ENCODE data around the gene PIF1. TPM values are rescaled to one million over a fixed set of nuclear protein-coding genes. Genes with fewer than 3 reads are reported as not detected.
"Not testable (repeated sequence)": the region's sequence is repeated elsewhere in the genome, so short reads cannot be mapped to it uniquely, and the experiment has no call there.

The PIF1 gene
- total RNA-seq, 5 donors from 2014 or later (not counting 1 experiment from before 2014, with no cell fraction given), result 0.88 to 4.1 (median 1.1) TPM

DNA sequence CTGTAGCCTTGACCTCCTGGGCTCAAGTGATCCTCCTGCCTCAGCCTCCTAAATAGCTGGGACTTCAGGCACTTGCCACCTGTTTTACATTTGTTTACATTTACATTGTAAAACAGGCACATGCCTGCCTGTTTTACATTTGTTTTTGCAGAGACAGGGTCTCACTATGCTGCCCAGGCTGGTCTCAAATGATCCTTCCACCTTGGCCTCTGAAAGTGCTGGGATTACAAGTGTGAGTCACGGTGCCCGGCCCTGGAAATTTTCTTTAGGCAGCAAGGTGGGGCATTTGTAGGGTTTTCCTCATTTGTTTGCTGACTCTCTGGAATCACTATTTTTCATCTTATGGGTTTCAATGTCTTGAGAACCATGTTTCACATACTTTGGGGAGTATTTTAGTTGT lies 25.0 kb downstream of the PIF1 start:
- ChIA-PET CTCF (interaction anchor here in 1 of 2 donors (0.6 kb wide), 1 partner anchor 972 kb away, joined by 3 read pairs; no protein-coding TSS in a partner anchor), POLR2A (interaction anchor here (0.6 to 0.7 kb wide), 3 partner anchors 169 to 596 kb away, joined by 3 to 5 read pairs (median 3); no protein-coding TSS in a partner anchor)
- no peaks in the 10 kb centered on the region for H3K27me3 Mint-ChIP-seq
- H3K9me3 Mint-ChIP-seq, result no peaks in the 10 kb centered on the region
- H3K4me3 Mint-ChIP-seq, result no peak overlapping the region
- peaks cover 0 to 2% (median 0%) of the 10 kb centered on the region in 3 donors for H3K4me1 Mint-ChIP-seq
- WGBS (ENCODE audit: insufficient coverage), result no CpG with 5 or more reads among the region's 2 CpGs
- H3K36me3 Mint-ChIP-seq, result no peaks in the 10 kb centered on the region
- DNase-seq (no peak), ATAC-seq (replicated peaks in 1 of 4) (no peak)
- Histone ChIP-seq H3K4me1 (ENCODE audit: control insufficient read depth in 1 of 2, extremely low read depth in 1 of 2, insufficient read depth in 2 of 2, low read length in 2 of 2) (peaks cover 0 to 3% of the 10 kb centered on the region in 2 experiments), H3K27ac (ENCODE audit: low read length) (no peak overlapping the region), H3K9me3 (no peaks in the 10 kb centered on the region), H3K27me3 (replicated peaks in 1 of 2; ENCODE audit: control insufficient read depth in 2 of 2, extremely low read depth in 1 of 2, insufficient read depth in 2 of 2, low read length in 1 of 2) (no peaks in the 10 kb centered on the region), H3K36me3 (ENCODE audit: control insufficient read depth in 2 of 2, extremely low read depth in 1 of 2, insufficient read depth in 1 of 2, low read length in 1 of 2) (no peaks in the 10 kb centered on the region), H3K4me3 (ENCODE audit: control insufficient read depth in 1 of 2, extremely low read depth in 1 of 2, low read length in 1 of 2) (no peak overlapping the region)
- no peak overlapping the region for H3K27ac Mint-ChIP-seq

DNA sequence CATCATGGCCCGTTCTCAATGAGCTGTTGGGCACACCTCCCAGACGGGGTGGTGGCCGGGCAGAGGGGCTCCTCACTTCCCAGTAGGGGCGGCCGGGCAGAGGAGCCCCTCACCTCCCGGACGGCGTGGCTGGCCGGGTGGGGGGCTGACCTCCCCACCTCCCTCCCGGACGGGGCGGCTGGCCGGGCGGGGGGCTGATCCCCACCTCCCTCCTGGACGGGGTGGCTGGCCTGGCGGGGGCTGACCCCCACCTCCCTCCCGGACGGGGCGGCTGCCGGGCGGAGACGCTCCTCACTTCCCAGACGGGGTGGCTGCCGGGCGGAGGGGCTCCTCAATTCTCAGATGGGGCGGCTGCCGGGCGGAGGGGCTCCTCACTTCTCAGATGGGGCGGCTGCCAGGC lies 26.5 kb downstream of the PIF1 start:
- H3K27ac ChIP-seq (ENCODE audit: low read length); H3K36me3 ChIP-seq (ENCODE audit: control insufficient read depth in 2 of 2, extremely low read depth in 1 of 2, insufficient read depth in 1 of 2, low read length in 1 of 2); H3K27me3 Mint-ChIP-seq; ATAC-seq (replicated peaks in 1 of 4); H3K27me3 ChIP-seq (replicated peaks in 1 of 2; ENCODE audit: control insufficient read depth in 2 of 2, extremely low read depth in 1 of 2, insufficient read depth in 2 of 2, low read length in 1 of 2); H3K4me1 ChIP-seq (ENCODE audit: control insufficient read depth in 1 of 2, extremely low read depth in 1 of 2, insufficient read depth in 2 of 2, low read length in 2 of 2); CTCF ChIA-PET; H3K4me1 Mint-ChIP-seq; H3K36me3 Mint-ChIP-seq; H3K9me3 ChIP-seq; POLR2A ChIA-PET; H3K27ac Mint-ChIP-seq; H3K4me3 Mint-ChIP-seq; H3K9me3 Mint-ChIP-seq; H3K4me3 ChIP-seq (ENCODE audit: control insufficient read depth in 1 of 2, extremely low read depth in 1 of 2, low read length in 1 of 2); DNase-seq: not testable (repeated sequence)
- no CpG with 5 or more reads among the region's 29 CpGs for WGBS (ENCODE audit: insufficient coverage)

DNA sequence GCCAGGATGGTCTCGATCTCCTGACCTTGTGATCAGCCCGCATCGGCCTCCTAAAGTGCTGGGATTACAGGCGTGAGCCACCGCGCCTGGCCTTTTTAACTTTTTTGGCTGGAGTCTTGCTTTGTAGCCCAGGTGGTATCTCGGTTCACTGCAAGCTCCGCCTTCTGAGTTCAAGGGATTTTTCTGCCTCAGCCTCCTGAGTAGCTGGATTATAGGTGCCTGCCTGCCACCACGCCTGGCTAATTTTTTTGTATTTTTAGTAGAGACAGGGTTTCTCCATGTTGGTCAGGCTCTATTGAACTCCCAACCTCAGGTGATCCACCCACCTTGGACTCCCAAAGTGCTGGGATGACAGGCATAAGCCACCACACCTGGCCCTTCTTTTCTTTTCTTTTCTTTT lies 29.5 kb downstream of the PIF1 start:
- H3K4me3 ChIP-seq (ENCODE audit: control insufficient read depth in 1 of 2, extremely low read depth in 1 of 2, low read length in 1 of 2); H3K9me3 ChIP-seq; H3K27me3 Mint-ChIP-seq; H3K27me3 ChIP-seq (replicated peaks in 1 of 2; ENCODE audit: control insufficient read depth in 2 of 2, extremely low read depth in 1 of 2, insufficient read depth in 2 of 2, low read length in 1 of 2); H3K4me1 ChIP-seq (ENCODE audit: control insufficient read depth in 1 of 2, extremely low read depth in 1 of 2, insufficient read depth in 2 of 2, low read length in 2 of 2); H3K27ac Mint-ChIP-seq; H3K27ac ChIP-seq (ENCODE audit: low read length); POLR2A ChIA-PET; H3K36me3 Mint-ChIP-seq; CTCF ChIA-PET; H3K4me1 Mint-ChIP-seq; H3K4me3 Mint-ChIP-seq; ATAC-seq (replicated peaks in 1 of 4); DNase-seq; H3K9me3 Mint-ChIP-seq; H3K36me3 ChIP-seq (ENCODE audit: control insufficient read depth in 2 of 2, extremely low read depth in 1 of 2, insufficient read depth in 1 of 2, low read length in 1 of 2): not testable (repeated sequence)
- 91% methylated on average over 8 of the region's 9 CpGs for WGBS (ENCODE audit: insufficient coverage)

DNA sequence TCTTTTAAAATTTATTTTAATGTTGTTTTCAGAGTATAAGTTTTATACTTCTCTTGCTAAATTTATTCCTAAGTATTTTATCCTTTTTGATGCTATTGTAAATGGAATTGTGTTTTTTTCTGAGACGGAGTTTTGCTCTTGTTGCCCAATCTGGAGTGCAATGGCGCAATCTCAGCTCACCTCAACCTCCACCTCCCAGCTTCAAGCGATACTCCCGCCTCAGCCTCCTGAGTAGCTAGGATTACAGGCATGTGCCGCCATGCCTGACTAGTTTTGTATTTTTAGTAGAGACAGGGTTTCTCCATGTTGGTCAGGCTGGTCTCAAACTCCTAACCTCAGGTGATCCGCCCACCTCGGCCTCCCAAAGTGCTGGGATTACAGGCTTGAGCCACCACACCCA lies 30.1 kb downstream of the PIF1 start:
- H3K4me1 Mint-ChIP-seq; H3K27ac ChIP-seq (ENCODE audit: low read length); H3K9me3 ChIP-seq; H3K27ac Mint-ChIP-seq; H3K36me3 Mint-ChIP-seq; DNase-seq; H3K9me3 Mint-ChIP-seq; CTCF ChIA-PET; POLR2A ChIA-PET; H3K36me3 ChIP-seq (ENCODE audit: control insufficient read depth in 2 of 2, extremely low read depth in 1 of 2, insufficient read depth in 1 of 2, low read length in 1 of 2); ATAC-seq (replicated peaks in 1 of 4); H3K27me3 ChIP-seq (replicated peaks in 1 of 2; ENCODE audit: control insufficient read depth in 2 of 2, extremely low read depth in 1 of 2, insufficient read depth in 2 of 2, low read length in 1 of 2); H3K4me3 ChIP-seq (ENCODE audit: control insufficient read depth in 1 of 2, extremely low read depth in 1 of 2, low read length in 1 of 2); H3K4me3 Mint-ChIP-seq; H3K4me1 ChIP-seq (ENCODE audit: control insufficient read depth in 1 of 2, extremely low read depth in 1 of 2, insufficient read depth in 2 of 2, low read length in 2 of 2); H3K27me3 Mint-ChIP-seq: not testable (repeated sequence)
- no CpG with 5 or more reads among the region's 7 CpGs for WGBS (ENCODE audit: insufficient coverage)

DNA sequence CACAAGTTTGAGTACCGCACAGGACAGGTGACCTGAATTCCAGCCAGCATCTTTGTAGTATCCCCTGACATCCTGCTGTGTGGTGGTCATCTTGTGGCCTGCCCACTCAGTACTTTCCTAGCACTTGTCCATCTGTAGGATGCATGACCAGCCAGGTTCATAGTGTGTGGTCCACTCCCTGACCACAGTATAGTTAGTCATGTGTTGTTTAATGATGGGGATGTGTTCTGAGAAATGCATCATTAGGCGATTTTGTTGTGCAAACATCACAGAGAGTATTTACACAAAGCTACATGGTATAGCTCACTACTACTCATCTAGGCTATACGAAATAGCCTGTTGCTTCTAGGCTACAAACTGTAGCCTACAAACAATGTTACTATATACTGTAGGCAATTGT lies 33.2 kb downstream of the PIF1 start:
- H3K27ac ChIP-seq (ENCODE audit: low read length), result no peak overlapping the region
- WGBS (ENCODE audit: insufficient coverage), result 100% methylated on average over 1 of the region's 3 CpGs
- Mint-ChIP-seq H3K4me1 (no peaks in the 10 kb centered on the region), H3K27me3 (no peaks in the 10 kb centered on the region), H3K4me3 (no peak overlapping the region), H3K27ac (no peak overlapping the region), H3K36me3 (no peaks in the 10 kb centered on the region), H3K9me3 (no peaks in the 10 kb centered on the region)
- DNase-seq (no peak), ATAC-seq (replicated peaks in 1 of 4) (no peak)
- no peaks in the 10 kb centered on the region for H3K9me3 ChIP-seq
- H3K4me1 ChIP-seq (ENCODE audit: control insufficient read depth in 1 of 2, extremely low read depth in 1 of 2, insufficient read depth in 2 of 2, low read length in 2 of 2), result no peaks in the 10 kb centered on the region
- no peaks in the 10 kb centered on the region for H3K36me3 ChIP-seq (ENCODE audit: control insufficient read depth in 2 of 2, extremely low read depth in 1 of 2, insufficient read depth in 1 of 2, low read length in 1 of 2)
- POLR2A ChIA-PET, result interaction anchor here in 1 of 2 donors (0.6 to 0.7 kb wide), 2 partner anchors 180 to 458 kb away, joined by 4 to 8 read pairs; no protein-coding TSS in a partner anchor
- no peak overlapping the region for H3K4me3 ChIP-seq (ENCODE audit: control insufficient read depth in 1 of 2, extremely low read depth in 1 of 2, low read length in 1 of 2)
- no peaks in the 10 kb centered on the region for H3K27me3 ChIP-seq (replicated peaks in 1 of 2; ENCODE audit: control insufficient read depth in 2 of 2, extremely low read depth in 1 of 2, insufficient read depth in 2 of 2, low read length in 1 of 2)
- CTCF ChIA-PET, result no interaction called here

DNA sequence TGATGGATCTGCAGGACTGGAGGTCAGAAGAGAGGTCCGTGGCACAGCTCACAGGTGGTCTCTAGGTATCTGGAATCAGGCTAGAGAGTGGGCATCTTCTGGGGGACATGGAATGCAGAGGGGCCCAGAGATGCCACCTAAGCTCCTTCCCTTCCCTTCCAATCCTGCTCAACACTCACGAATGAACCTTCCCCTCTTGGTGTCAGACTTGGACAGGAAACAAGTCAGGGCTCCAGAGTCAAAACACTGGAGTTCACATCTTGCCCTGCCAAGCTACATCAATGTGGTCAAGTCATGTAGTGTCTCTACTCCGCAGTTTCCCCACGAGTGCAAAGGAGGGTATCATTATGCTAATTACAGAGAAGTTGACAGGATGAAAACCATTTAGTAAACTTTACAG lies 34.0 kb downstream of the PIF1 start:
- DNase-seq (no peak), ATAC-seq (replicated peaks in 1 of 4) (no peak)
- H3K27me3 ChIP-seq (replicated peaks in 1 of 2; ENCODE audit: control insufficient read depth in 2 of 2, extremely low read depth in 1 of 2, insufficient read depth in 2 of 2, low read length in 1 of 2), result no peaks in the 10 kb centered on the region
- no peak overlapping the region for H3K27ac ChIP-seq (ENCODE audit: low read length)
- WGBS (ENCODE audit: insufficient coverage), result 57% methylated on average over 1 of the region's 4 CpGs
- Mint-ChIP-seq H3K27me3 (no peaks in the 10 kb centered on the region), H3K4me3 (no peak overlapping the region), H3K27ac (no peak overlapping the region), H3K4me1 (no peaks in the 10 kb centered on the region), H3K36me3 (no peaks in the 10 kb centered on the region), H3K9me3 (no peaks in the 10 kb centered on the region)
- H3K4me1 ChIP-seq (ENCODE audit: control insufficient read depth in 1 of 2, extremely low read depth in 1 of 2, insufficient read depth in 2 of 2, low read length in 2 of 2), result no peaks in the 10 kb centered on the region
- ChIA-PET CTCF (no interaction called here), POLR2A (interaction anchor here in 1 of 2 donors (0.7 kb wide), 1 partner anchor 457 kb away, joined by 8 read pairs; no protein-coding TSS in a partner anchor)
- no peak overlapping the region for H3K4me3 ChIP-seq (ENCODE audit: control insufficient read depth in 1 of 2, extremely low read depth in 1 of 2, low read length in 1 of 2)
- no peaks in the 10 kb centered on the region for H3K9me3 ChIP-seq
- H3K36me3 ChIP-seq (ENCODE audit: control insufficient read depth in 2 of 2, extremely low read depth in 1 of 2, insufficient read depth in 1 of 2, low read length in 1 of 2), result no peaks in the 10 kb centered on the region

DNA sequence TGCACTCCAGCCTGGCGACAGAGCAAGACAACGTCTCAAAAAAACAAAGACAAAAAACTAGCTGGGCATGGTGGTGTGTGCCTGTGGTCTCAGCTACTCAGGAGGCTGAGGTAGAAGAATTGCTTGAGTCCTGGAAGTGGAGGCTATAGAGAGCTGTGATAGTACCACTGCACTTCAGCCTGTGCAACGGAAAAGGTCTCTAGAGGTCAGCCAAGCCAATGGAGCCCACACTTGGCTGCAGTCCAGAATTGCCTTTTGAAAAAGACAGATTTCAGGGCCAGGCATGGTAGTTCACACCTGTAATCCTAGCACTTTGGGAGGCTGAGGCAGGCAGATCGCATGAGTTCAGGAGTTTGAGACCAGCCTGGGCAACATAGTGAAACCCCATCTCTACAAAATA lies 41.7 kb downstream of the PIF1 start:
- Mint-ChIP-seq H3K36me3 (no peaks in the 10 kb centered on the region), H3K27ac (no peak overlapping the region), H3K4me1 (peaks cover 4 to 11% (median 9%) of the 10 kb centered on the region in 3 donors), H3K9me3 (no peaks in the 10 kb centered on the region), H3K27me3 (peaks cover 4% of the 10 kb centered on the region in 2 donors), H3K4me3 (no peak overlapping the region)
- ATAC-seq (replicated peaks in 1 of 4), result no peak
- Histone ChIP-seq H3K9me3 (no peaks in the 10 kb centered on the region), H3K27me3 (replicated peaks in 1 of 2; ENCODE audit: control insufficient read depth in 2 of 2, extremely low read depth in 1 of 2, insufficient read depth in 2 of 2, low read length in 1 of 2) (no peaks in the 10 kb centered on the region), H3K4me3 (ENCODE audit: control insufficient read depth in 1 of 2, extremely low read depth in 1 of 2, low read length in 1 of 2) (no peak overlapping the region), H3K4me1 (ENCODE audit: control insufficient read depth in 1 of 2, extremely low read depth in 1 of 2, insufficient read depth in 2 of 2, low read length in 2 of 2) (peaks cover 0 to 18% of the 10 kb centered on the region in 2 experiments), H3K36me3 (ENCODE audit: control insufficient read depth in 2 of 2, extremely low read depth in 1 of 2, insufficient read depth in 1 of 2, low read length in 1 of 2) (no peaks in the 10 kb centered on the region), H3K27ac (ENCODE audit: low read length) (no peak overlapping the region)
- POLR2A ChIA-PET, result no interaction called here
- CTCF ChIA-PET, result no interaction called here
- DNase-seq, result no peak
- 92% methylated on average over 4 of the region's 4 CpGs for WGBS (ENCODE audit: insufficient coverage)
